Neural cell (in vitro differentiated cells): ENCODE results near the gene MACROD1.
"Not testable (repeated sequence)": the region's sequence is repeated elsewhere in the genome, so short reads cannot be mapped to it uniquely, and the experiment has no call there.

Experiments used
- EP300 ChIP-seq: fragments of 450-650 bp; conservative IDR thresholded peaks from 2 replicates; pipeline ENCODE4 v1.6.1; 2014; ENCODE audit warnings: antibody characterized with exemption, mild to moderate bottlenecking, moderate library complexity; ENCODE audit not compliant: poor library complexity, severe bottlenecking
- EZH2 ChIP-seq: fragments of 200-600, 300-800 bp; shearing (Covaris generic), sonication (generic); IDR thresholded peaks from 2 replicates; pipeline ENCODE4 v1.6.1; 2014; ENCODE audit warnings: antibody characterized with exemption, low read length, borderline replicate concordance, mild to moderate bottlenecking; ENCODE audit not compliant: insufficient read depth, poor library complexity, severe bottlenecking
- MXI1 ChIP-seq: fragments of 450-650 bp; conservative IDR thresholded peaks from 2 replicates; pipeline ENCODE4 v1.6.1; 2014; ENCODE audit warnings: antibody characterized with exemption, mild to moderate bottlenecking; ENCODE audit not compliant: poor library complexity, severe bottlenecking
- POLR2AphosphoS5 ChIP-seq: IDR thresholded peaks from 2 replicates; pipeline ENCODE4 v1.6.1; 2012
- RAD21 ChIP-seq: fragments of 450-650 bp; conservative IDR thresholded peaks from 2 replicates; pipeline ENCODE4 v1.6.1; 2014; ENCODE audit warnings: antibody characterized with exemption, mild to moderate bottlenecking, moderate library complexity
- SMC3 ChIP-seq: fragments of 450-650 bp; conservative IDR thresholded peaks from 2 replicates; pipeline ENCODE4 v1.6.1; 2014; ENCODE audit warnings: antibody characterized with exemption, mild to moderate bottlenecking, moderate library complexity; ENCODE audit not compliant: poor library complexity
- TAF1 ChIP-seq: IDR thresholded peaks from 2 replicates; pipeline ENCODE4 v1.6.1; 2012; ENCODE audit warnings: low read depth
- TF ChIP-seq, protein P1 (sequence below): fragments of 450-650 bp; IDR thresholded peaks from 2 replicates; pipeline ENCODE4 v1.5.1; 2014; ENCODE audit warnings: antibody characterized with exemption, mild to moderate bottlenecking, moderate library complexity; ENCODE audit not compliant: poor library complexity, severe bottlenecking

DNA sequence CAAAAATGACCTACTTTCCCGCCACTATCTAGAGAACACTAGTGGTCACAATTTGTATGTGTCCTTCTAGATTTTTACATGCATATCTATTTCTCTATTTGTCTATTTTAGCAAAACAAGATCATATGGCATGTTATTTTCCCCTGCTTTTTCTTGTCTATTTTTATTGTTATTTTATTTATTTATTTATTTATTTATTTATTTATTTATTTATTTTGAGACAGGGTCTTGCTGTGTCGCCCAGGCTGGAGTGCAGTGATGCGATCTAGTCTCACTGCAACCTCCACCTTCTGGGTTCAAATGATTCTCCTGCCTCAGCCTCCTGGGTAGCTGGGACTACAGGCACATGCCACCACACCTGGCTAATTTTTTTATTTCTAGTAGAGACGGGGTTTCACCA, 202.0 kb downstream of the MACROD1 start:
- not testable (repeated sequence) for TF ChIP-seq EP300, EZH2, POLR2AphosphoS5, MXI1, RAD21, TAF1, SMC3
- TF ChIP-seq, protein P1, sequence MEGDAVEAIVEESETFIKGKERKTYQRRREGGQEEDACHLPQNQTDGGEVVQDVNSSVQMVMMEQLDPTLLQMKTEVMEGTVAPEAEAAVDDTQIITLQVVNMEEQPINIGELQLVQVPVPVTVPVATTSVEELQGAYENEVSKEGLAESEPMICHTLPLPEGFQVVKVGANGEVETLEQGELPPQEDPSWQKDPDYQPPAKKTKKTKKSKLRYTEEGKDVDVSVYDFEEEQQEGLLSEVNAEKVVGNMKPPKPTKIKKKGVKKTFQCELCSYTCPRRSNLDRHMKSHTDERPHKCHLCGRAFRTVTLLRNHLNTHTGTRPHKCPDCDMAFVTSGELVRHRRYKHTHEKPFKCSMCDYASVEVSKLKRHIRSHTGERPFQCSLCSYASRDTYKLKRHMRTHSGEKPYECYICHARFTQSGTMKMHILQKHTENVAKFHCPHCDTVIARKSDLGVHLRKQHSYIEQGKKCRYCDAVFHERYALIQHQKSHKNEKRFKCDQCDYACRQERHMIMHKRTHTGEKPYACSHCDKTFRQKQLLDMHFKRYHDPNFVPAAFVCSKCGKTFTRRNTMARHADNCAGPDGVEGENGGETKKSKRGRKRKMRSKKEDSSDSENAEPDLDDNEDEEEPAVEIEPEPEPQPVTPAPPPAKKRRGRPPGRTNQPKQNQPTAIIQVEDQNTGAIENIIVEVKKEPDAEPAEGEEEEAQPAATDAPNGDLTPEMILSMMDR: not testable (repeated sequence)
